T-helper 2 cell (primary cell): ENCODE data around the gene DNAJC16.

Experiments
- DNase-seq, 5 experiments: peaks; one replicate each; pipeline versions ENCODE4 v3.0.0 to v3.0.0-alpha.2; 2012 to 2022

DNAJC16 gene

GRCh38 chr1:15541231-15541792 lies 14.7 kb downstream of the DNAJC16 start:
- no peak for DNase-seq

- no peak for DNase-seq
Observed at GRCh38 chr1:15542388-15543250, 16.0 kb downstream of the DNAJC16 start.

- DNase-seq = no peak
Observed at GRCh38 chr1:15543251-15543588, 16.6 kb downstream of the DNAJC16 start.

- no peak for DNase-seq
Observed at GRCh38 chr1:15543589-15544568, 17.2 kb downstream of the DNAJC16 start.

- no peak for DNase-seq
Observed at GRCh38 chr1:15546641-15547040, 20.0 kb downstream of the DNAJC16 start.

- DNase-seq = no peak
Observed at GRCh38 chr1:15550573-15550972, 23.9 kb downstream of the DNAJC16 start.

GRCh38 chr1:15557008-15557407 lies 30.4 kb downstream of the DNAJC16 start:
- no peak for DNase-seq

- no peak for DNase-seq
Observed at GRCh38 chr1:15557594-15557993, 30.9 kb downstream of the DNAJC16 start.

- DNase-seq = no peak
Observed at GRCh38 chr1:15558516-15558915, 31.9 kb downstream of the DNAJC16 start.

GRCh38 chr1:15559189-15559810 lies 32.7 kb downstream of the DNAJC16 start:
- no peak for DNase-seq

GRCh38 chr1:15568387-15569073 lies 41.9 kb downstream of the DNAJC16 start:
- no peak for DNase-seq

GRCh38 chr1:15570861-15571260 lies 44.2 kb downstream of the DNAJC16 start:
- DNase-seq = no peak

- DNase-seq = no peak
Observed at GRCh38 chr1:15571266-15571665, 44.6 kb downstream of the DNAJC16 start.

- DNase-seq = peak in 1 of 5 experiments; percentile 24
Observed at GRCh38 chr1:15573477-15573876, 46.8 kb downstream of the DNAJC16 start.

GRCh38 chr1:15574741-15575140 lies 48.1 kb downstream of the DNAJC16 start:
- DNase-seq = no peak

GRCh38 chr1:15575549-15576150 lies 49.0 kb downstream of the DNAJC16 start:
- no peak for DNase-seq

- DNase-seq = peak in 1 of 5 experiments; percentile 54
Observed at GRCh38 chr1:15577691-15578090, 51.0 kb downstream of the DNAJC16 start.

GRCh38 chr1:15578921-15579682 lies 52.5 kb downstream of the DNAJC16 start:
- DNase-seq = peak in 2 of 5 experiments; percentile 24 to 81

- peak in 1 of 5 experiments; percentile 47 for DNase-seq
Observed at GRCh38 chr1:15579683-15580047, 53.0 kb downstream of the DNAJC16 start.

- no peak for DNase-seq
Observed at GRCh38 chr1:15583016-15583706, 56.5 kb downstream of the DNAJC16 start.
